ENCODE results near the gene ROR2.

The ROR2 gene

DNA sequence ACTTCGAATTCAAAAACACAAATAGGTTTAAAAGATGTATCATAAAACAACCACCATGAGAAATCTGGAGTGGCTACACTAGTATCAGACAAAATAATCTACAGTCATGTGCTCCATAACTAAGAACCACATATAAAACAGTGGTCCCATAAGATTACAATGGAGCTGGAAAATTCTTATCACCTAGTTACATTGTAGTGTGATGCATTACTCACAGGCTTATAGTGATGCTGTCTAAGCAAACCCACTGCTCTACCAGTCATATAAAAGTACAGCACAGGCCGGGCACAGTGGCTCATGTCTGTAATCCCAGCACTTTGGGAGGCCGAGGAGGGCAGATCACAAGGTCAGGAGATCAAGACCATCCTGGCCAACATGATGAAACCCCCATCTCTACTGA, 160.1 kb downstream of the ROR2 start:
- DNase-seq: no peak

DNA sequence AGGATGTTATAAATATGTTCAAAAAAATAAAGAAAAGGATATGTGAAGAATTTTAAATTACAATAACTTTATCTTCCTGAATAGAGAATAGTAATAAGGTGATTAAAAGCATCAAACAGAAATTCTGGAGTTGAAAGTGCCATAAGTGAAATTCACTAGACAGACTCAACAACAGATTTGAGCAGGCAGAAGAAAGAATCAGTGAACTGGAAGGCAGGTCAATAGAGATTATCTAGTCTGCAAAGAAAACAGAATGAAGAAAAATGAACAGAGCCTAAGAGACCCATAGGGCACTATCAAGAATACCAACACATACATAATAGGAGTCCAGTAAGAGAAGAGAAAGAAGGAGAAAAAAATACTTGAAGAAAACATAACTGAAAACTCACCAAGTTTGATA, 162.1 kb downstream of the ROR2 start:
- no peak for DNase-seq

DNA sequence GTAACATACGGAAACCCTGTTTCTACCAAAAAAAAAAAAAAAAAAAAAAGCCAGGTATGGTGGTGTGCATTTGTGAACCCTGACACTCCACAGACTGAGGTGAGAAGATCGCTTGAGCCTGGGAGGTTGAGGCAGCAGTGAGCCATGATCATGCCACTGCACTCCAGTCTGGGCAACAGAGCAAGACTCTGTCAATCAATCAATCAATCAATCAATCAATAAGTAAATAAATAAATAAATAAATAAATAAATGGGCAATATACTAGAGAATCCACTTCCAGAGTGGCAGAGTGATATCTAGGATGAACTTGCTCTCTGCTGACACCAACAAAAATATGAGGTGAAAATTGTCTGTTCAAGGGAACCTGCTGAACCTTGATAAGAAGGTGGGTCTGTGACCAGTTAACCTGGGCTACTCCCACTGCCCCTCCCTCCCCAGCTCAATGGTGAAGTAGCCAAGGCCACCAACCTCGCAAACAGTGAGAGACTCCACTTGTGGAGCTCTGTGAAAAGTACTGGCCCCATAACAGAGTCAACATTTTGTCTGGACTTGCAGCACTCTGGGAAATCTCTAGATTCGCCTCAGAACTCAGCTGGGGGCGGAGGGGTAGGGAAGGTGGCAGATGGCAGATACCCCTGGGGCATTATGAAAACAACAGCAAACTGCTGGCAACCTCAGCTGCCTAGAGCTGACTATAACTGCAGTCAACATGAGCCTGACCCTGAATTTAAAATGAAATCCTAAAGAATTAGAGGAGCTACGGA, 163.7 kb downstream of the ROR2 start:
- peak; percentile 29 for DNase-seq

DNA sequence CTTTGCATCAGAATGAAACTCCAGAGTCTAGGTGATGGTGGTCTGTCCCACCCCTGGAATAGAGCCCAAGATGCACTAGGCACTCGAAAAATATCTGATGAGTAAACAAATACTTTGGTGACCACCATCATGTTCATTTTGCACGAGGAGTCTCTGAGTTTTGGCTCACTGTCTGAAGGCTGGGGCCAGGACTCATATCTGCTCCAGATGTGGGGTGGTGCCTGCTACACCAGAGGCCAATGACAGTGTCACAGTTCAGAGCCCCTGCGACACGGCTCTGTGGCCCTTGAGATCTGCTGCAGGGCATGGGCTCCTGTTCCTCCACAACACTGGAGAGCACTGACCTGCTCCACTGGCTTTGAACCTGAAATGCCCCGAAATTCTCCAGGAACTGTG, 164.6 kb downstream of the ROR2 start:
- no peak for DNase-seq

DNA sequence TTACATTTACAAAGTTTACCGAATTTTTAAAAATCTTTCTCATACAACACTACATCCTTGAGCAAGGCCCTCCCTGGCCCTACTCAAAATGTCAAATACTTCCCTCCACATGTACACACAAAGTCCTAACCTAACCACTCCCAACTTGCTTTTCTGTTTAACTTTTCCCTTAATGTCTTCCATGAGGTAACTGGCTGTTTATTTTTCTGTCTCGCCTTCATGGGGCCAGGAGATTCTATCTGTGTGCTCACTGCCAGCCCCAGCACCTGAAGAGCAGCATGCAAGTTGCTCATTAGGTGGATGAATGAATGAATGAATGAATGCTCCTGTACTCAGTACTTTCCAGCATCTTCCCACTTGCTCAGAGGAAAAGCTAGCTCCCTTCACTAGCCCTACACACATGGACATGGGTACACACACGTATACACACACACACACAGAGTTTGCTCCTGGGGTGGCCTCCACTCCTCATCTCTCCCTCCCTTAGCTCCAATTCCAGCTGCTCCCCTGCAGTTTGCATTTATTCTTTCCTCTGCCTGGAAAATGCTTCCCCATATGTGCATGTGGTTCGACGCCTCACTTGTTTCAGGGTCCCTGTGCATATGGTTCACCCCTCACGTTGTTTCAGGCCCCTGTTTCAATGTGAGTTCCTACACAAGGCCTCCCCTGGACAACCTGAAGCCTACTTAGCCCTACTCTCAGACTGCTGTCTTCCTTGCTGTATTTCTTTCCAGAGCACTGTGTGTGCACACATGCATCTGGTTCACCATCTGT, 165.2 kb downstream of the ROR2 start:
- no peak for DNase-seq

DNA sequence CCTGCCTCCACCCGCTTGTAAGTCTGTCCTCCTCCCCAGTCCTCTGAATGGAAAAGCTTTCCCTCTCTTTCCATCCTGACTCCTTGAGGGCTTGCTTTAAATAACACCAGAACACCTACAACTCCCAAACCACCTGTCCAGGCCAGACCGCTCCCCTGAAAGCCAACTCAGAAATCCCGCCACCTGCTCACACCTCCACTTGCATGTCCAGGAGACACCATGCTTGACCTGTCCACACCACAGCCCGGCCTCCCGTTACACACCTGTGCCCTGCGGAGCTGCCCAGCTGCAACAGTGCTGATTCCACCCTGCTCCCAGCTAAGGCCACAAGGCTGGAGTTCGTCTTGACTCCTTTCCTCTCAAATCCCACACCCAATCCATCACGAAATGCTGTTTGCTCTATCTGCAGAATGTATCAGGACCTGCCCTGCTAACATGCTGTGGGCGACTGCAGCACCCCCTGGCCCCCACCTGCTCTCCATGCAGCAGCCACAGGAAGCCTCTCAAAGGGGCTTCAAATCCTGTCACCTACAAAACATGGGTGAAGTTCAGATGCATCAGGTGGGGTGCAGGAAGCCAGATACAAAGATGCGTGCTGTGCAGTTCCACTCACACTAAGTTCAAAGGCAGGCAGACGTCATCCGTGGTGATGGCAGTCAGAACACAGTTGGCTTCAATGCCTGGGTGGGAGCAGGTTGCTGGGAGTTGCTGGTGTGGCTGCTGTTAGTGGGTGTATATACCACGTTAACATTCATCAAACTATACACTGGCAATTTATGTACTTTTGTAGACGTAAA, 166.0 kb downstream of the ROR2 start:
- no peak for DNase-seq

DNA sequence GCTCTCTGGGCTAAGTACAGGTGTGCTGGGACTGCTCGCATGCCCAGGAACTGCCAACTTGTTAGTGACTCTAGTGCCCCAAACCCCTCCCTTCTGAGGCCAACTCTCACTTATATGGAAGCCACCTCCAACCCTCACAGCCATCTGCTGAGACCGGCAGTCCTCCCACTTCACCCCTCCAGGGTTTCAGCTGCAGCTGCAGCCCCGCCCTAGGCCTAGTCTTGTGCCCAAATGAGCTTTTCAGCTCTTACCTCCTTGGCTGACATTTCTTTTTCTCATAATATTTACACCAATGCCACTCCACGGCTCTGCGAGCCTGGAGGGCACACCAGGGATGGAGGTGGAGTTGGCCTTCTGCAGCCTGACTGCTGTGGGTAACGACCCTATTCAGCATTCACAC, 166.6 kb downstream of the ROR2 start:
- peak; percentile 44 for DNase-seq

DNA sequence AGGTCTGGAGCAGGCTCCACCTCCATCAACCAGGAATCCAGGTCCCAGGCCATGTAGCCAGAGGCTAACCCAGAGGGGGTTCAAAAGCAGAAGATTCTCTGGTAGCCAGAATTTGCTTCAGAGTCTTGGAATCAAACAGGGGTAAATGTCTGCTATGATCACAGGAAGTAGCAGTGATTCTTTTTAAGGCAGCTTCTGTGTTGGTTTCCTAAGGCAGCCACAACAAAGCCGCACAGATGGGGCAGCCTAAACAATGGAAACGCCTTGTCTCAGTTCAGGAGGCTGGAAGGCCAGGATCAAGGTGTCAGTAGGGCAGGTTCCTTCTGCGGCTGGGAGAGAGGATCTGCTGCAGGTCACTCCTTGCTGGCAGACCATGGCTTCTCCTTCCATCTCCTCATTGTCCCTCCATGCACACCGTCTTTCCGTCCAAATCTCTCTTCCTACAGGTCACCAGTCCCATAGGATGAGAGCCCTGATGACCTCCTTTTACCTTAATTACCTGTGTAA, 167.3 kb downstream of the ROR2 start:
- no peak for DNase-seq

DNA sequence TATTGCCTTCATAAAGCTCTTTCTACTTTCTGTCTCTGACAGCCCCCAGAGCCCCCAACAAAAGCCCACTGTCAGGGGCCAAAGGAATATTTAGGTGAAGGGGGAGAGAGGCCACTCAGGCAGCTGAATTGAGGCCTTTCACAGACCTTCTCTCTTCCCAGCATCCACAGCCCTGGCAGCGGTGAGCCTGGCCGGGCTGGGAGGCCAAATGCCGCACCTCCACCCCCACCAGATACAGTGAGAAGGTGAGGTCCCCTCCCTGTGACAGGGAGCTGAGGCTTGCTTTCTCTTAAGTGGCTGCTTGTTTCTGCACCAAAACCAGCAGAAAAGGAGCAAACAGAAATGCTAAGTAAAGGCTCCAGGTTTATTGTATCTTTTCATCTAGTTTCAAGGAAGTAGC, 168.1 kb downstream of the ROR2 start:
- DNase-seq: no peak

DNA sequence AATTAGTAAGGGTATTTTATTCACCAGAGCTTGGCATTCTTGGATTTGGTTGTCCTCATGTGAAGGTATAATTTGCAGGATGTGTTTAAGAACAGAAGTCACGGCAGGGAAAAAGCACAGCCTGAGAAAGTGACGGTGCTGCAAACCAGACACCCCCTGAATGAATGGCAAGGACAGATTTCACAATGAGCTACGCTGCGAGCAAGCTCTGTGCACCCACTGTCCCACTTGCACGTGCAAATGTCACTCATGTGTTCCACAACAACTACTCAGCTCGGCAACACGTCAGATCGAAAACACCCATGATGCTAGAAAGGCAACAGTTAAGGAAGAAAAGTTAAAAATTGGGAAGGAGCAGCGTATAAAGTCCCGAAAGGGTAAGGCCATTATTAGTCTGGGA, 168.9 kb downstream of the ROR2 start:
- no peak for DNase-seq

DNA sequence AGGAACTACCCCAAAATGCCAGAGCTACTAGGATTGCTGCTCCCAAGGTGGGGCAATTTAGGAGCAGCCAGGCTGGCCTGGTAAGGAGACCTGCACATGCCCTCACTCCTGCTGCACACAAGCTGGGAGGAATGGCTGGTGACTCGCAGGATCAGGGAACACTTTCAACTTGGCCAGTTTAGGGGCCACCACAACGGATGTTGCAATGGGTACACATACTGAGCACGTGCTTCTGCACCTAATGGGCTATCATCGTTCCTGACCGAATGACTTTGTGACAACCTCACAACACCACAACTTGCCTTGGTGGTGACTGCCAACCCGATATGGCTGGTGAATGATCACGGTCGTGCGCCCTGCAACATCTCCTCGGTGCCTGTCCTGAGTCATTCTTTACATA, 172.0 kb downstream of the ROR2 start:
- DNase-seq: no peak

DNA sequence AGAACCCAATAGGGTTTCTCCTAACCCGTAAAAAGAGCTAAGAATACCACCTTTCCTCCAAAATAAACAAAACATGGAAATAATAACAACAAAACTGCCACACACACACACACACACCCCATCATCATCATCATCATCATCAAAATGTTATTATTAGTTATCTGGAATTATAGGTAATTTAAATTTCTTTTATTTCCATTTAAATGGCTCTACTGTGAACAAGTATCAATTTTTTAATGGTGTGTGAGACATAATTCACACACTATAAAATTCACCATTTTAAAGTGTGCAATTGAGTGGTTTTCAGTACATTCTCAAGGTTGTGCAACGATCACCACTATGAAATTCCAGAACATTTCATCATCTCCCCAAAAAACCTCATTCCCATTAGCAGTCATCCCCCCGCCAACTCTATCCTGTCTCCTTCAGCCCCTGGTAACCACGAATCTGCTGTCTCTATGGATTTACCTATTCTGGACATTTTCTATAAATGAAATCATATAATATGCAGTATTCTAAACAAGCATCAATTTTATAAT, 172.7 kb downstream of the ROR2 start:
- DNase-seq: no peak

DNA sequence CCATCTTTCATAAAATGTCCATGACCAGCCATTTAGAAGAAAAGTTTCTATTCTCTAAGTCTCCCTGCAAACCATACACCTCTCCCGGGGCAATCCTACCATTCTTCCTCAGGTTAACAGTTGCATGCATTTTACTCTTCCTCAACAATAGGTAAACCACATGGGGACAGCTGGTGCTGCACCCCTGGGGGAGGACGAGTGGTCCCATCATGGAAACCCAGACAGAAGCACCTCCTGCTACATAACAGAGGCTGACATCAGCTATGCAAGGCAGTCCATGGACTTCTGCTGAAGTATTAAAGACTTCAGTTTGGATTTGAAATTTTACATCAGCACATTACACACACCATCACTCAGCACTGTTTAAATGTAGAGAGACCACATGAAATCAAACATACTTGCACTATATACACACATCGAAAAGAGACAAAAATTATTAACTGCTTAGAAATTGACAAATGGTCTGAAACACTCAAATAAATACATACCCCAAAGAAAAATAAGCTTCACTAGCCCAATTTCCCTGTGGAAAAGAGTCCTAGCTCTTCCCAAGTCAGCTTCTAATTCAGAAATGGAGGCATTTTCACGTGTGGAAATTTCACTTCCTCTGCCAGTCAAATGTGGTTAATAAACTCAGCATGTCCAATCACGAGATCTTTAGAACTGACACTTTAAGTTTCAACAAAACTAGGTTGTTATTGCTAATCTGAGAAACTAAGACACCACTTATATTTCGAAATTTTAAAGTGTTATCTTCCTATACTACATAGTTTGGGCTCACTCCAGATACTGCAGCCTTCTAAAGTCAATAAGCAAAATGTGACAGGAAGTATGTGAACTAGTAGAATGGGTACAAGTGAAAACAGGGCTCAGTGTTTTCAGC, 173.4 kb downstream of the ROR2 start:
- DNase-seq: no peak

DNA sequence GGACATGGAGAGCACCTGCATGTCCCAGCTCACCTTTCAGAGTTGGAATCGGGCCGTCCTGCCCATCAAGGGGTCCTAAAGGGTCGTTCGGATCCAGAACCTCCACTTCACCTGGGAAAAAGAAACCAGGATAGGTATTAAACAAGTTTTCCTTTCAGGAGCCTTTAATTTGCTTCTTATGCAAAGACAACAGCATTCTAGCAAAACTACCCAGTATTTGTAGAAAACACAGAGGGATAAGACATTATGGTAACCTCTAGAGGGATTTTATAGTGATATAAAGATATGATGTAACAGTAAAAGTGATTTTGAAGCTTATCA, 174.4 kb downstream of the ROR2 start:
- DNase-seq: no peak

DNA sequence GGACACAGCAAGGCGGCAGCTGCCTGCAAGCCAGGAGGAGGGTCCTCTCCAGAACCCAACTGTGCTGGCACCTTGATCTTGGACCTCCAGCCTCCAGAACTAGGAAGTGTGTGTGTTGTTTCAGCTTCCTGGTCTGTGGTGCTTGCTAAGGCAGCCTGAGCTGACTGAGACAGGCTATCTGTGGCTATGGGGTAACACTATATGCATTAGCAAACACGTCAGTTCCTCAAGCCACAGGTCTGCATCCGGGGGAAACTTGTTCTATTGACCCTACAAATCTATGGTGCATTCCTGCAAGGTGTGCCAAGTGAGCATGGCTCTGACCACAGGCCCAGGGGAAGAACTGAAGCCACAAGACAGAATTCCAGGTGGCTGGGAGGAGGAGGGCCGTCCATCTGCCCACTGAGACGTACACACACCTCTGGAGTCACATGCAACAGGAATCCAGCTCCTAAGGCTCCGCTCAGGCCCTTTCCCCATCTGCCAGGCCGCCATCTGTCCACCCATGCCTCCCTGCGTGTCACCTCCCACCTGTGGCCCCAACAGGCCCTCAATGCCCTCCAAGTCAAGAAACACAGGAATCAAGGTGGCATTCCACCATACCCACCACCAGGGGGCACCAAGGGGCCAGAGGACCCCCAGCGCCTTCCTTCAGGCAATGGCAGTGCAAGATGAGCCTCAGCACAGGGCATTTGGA, 174.9 kb downstream of the ROR2 start:
- DNase-seq: peak; percentile 73

DNA sequence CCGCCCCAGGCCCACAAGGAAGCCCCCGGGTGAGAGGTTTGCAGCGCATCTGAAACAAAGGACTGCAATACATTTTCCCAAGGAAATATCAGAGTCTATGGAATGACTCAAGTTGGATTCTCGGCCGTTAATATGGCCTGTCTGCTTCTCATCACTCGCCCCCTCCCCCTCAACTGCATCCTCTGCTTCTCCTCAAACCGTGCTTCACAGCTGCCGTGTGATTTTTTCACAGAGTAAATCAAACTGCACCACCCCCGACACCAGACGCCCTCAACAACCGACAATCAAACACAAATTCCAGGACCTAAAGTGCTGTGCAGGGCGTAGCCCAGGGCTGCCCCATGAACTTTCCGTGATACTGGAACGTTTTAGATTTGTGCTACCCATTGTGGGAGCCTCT, 176.9 kb downstream of the ROR2 start:
- DNase-seq: no peak

DNA sequence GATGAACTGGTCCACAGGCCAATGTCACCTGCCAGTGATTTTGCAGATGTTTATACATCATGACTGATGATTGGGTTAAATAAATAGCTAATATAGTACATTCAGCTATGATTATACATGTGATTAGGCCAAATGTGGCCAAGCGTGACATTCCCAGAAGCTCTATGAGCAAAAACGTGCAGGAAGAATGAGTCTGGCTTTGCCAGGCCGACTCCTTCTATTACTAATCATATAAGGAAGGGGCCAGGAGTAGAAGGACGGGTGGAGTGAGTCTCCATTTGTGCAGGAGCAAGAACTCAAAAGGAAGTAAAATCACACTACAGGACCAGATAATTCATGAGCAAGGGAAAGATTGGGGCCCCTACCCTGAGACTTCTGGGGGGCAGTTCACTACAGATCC, 178.2 kb downstream of the ROR2 start:
- DNase-seq: no peak

DNA sequence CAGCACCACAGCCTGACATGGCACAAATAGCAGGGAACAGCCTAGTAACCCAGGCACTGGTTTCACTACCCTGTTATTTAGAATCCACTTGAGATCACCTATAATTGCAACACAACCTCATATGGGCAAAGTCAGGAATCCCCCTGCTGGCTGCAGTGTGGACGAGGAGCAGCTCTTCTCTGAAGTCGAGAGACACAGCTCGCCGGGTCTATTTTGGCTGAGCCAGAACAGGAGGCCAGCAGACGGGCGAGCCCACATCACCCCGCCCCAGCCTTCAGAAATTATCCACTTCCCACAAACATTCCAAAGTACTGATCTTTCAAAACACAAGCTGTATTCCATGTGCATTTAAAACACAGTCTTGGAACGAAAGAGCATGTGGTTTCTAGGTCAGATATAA, 179.0 kb downstream of the ROR2 start:
- DNase-seq: no peak

DNA sequence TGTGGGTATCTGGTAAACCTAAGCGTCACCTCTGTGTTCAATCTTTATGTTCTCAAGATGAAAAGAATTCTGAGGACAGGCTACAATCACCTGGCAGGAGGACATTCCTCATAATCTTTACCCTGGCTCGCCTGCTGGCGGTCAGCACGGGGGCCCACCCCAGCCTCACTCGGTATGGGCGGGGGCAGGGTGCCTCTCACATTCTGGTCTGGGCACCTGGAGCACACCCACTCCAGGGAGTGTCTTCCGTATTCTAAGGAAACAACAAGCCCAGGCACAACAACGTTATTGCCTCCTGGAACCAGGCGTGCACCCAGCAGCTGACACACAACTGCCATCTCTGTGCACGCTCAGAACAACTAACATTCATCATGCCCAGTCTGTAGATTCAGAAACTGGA, 179.8 kb downstream of the ROR2 start:
- DNase-seq: no peak

DNA sequence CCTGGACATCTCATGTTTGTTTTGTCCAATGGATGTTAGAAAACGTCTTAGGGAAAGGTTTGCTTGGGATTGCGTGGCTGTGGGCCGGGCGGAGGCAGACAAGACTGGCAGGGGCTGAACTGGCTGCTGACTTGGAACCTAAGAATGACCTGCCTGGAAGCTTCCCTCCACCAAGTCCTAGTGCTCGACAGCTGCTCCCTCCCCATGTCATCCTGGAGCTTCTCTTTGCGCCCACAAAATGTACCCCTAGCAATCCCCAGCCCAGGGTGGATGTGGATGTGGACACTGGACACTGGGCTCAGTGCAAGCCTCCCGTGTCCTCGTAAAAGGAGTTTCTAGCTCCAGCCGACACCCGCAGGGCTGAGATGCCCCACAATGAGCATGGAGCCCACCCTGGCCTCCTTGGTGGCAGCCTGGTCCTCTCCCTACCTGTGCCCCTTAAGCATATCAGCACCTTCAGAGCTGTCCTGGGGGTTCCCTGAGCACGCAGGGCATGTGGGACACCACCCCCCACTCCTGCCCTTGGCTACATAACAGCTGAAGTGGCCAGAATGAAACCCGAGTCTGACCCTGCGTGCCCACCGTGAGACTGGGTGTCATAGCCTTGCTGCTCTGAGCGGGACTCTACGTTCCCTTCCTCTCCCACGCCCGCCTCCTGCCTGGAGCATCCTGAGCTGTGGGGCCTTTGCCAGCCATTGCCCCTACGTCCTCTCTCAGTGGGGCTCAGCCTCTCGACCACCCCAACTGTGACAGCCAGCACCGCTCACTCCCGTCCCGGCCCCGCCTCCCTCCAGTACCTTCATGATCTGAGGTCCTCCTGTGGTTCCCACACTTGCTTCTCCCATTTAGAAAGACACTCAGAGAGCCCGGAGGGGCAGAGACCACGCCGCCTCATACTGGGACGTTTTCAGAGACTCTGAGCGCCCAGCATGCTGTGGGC, 180.8 kb downstream of the ROR2 start:
- DNase-seq: no peak

DNA sequence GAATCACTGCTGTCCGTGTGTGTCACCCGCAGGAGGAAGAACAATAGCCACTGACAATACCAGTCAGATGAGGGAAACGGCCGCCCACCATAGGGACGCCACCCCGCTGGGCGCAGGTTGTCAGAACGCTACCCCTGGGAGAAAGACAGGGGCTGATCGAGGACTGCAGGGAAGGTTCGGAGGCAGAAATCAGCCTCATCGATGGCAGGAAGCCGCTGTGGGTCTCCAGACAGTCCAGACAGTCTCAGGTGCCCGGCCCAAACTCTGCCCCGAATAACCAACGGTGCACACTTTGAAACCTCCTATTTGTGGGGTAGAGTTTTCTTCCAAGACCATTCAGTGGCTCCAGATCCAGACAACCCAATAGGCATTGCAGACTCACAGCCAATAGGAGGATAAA, 181.5 kb downstream of the ROR2 start:
- no peak for DNase-seq

Data from NCI-H345 (cell line).